H1 (cell line): Measurements from ENCODE around the gene SLC4A8. TPM values are rescaled to one million over a fixed set of nuclear protein-coding genes. Genes with fewer than 3 reads are reported as not detected.

ENCODE experiments used
- CTCF ChIA-PET: fragments of 300-600 bp; sonication (Branson Sonifier 250); formaldehyde crosslinking; loops from one replicate; lab custom pipeline; 2021; ENCODE audit not compliant: partially characterized antibody; lab: Charles Lee
- POLR2A ChIA-PET: fragments of 300-600 bp; sonication (Branson Sonifier 250); formaldehyde crosslinking; loops from one replicate; lab custom pipeline; 2021; ENCODE audit warnings: inconsistent platforms; ENCODE audit not compliant: partially characterized antibody; lab: Charles Lee
- DNase-seq, 2 experiments: peaks; one replicate each; pipeline versions ENCODE4 v3.0.0 to v3.0.0-alpha.2; 2010 to 2022; ENCODE audit warnings: low spot score in 2 of 2, low read depth in 1 of 2, mixed read lengths in 1 of 2
- FAIRE-seq: peaks from 2 replicates; lab custom pipeline; 2011; peaks lifted over from hg19 to GRCh38; lab: Jason Lieb, UNC
- H2AFZ ChIP-seq: 2 replicates; pipeline ENCODE4 v1.8.1; 2012; ENCODE audit warnings: low read length, inconsistent platforms
- H2AK5ac ChIP-seq: 2 replicates; pipeline ENCODE4 v1.6.1; 2013; ENCODE audit warnings: low read depth, low read length
- H2BK120ac ChIP-seq: replicated peaks from 2 replicates; pipeline ENCODE3; 2013; ENCODE audit warnings: low read depth, low read length, inconsistent platforms
- H2BK12ac ChIP-seq: 2 replicates; pipeline ENCODE4 v1.6.1; 2013; ENCODE audit warnings: low read depth, low read length
- H2BK15ac ChIP-seq: 2 replicates; pipeline ENCODE4 v1.6.1; 2013; ENCODE audit warnings: low read length
- H2BK20ac ChIP-seq: 2 replicates; pipeline ENCODE4 v1.6.1; 2013; ENCODE audit warnings: low read length
- H2BK5ac ChIP-seq: 2 replicates; pipeline ENCODE4 v1.6.1; 2013; ENCODE audit warnings: low read depth, low read length
- H3K14ac ChIP-seq: 2 replicates; pipeline ENCODE4 v1.6.1; 2013; ENCODE audit warnings: inconsistent platforms; ENCODE audit not compliant: insufficient read length
- H3K18ac ChIP-seq: 2 replicates; pipeline ENCODE4 v1.6.1; 2013; ENCODE audit warnings: low read length; ENCODE audit errors: extremely low read depth
- H3K23ac ChIP-seq: 2 replicates; pipeline ENCODE4 v1.6.1; 2013; ENCODE audit warnings: inconsistent platforms; ENCODE audit not compliant: insufficient read length
- H3K23me2 ChIP-seq: 2 replicates; pipeline ENCODE4 v1.6.1; 2013; ENCODE audit warnings: low read depth, low read length
- H3K27ac ChIP-seq: 2 replicates; pipeline ENCODE4 v1.6.1; 2011; ENCODE audit warnings: low read depth, low read length, inconsistent platforms
- H3K27me3 ChIP-seq, 4 experiments: replicated peaks in 1 of 4; 1 replicate in 1 of 4; 2 replicates in 3 of 4; pipeline versions ENCODE4 v1.6.1 to v1.8.1; 2011 to 2013; ENCODE audit warnings: low read length in 3 of 4, mild to moderate bottlenecking in 3 of 4, inconsistent platforms in 2 of 4, mixed read lengths in 2 of 4, moderate library complexity in 1 of 4; ENCODE audit not compliant: control insufficient read depth in 3 of 4, insufficient read depth in 3 of 4; ENCODE audit errors: extremely low read depth in 1 of 4
- H3K36me3 ChIP-seq, 4 experiments: 2 replicates each; pipeline versions ENCODE4 v1.6.1 to v1.8.1; 2011 to 2013; ENCODE audit warnings: mild to moderate bottlenecking in 4 of 4, low read length in 3 of 4, moderate library complexity in 2 of 4, control low read depth in 1 of 4, inconsistent platforms in 1 of 4; ENCODE audit not compliant: insufficient read depth in 4 of 4, control insufficient read depth in 2 of 4
- H3K4ac ChIP-seq: replicated peaks from 2 replicates; pipeline ENCODE3; 2013; ENCODE audit warnings: low read length, low read depth, mixed read lengths, inconsistent platforms; ENCODE audit not compliant: insufficient read length
- H3K4me1 ChIP-seq, 4 experiments: replicated peaks in 1 of 4; 1 replicate in 1 of 4; 2 replicates in 3 of 4; pipeline versions ENCODE4 v1.6.1 to v1.8.1; 2011 to 2013; ENCODE audit warnings: low read length in 3 of 4, inconsistent platforms in 2 of 4, mixed read lengths in 1 of 4; ENCODE audit not compliant: insufficient read depth in 4 of 4, control insufficient read depth in 3 of 4
- H3K4me2 ChIP-seq, 2 experiments: 2 replicates each; pipeline versions ENCODE4 v1.6.1 to v1.8.1; 2011 to 2013; ENCODE audit warnings: low read depth in 2 of 2, low read length in 2 of 2, control low read depth in 1 of 2, inconsistent platforms in 1 of 2, mild to moderate bottlenecking in 1 of 2; ENCODE audit not compliant: insufficient read depth in 1 of 2
- H3K4me3 ChIP-seq, 4 experiments: fragments of 200-600, 300-600 bp in 1 of 4; sonication (generic), shearing (Covaris generic), sonication (Bioruptor Twin) in 1 of 4; 2 replicates each; pipeline versions ENCODE4 v1.5.1 to v1.8.1; 2011 to 2016; ENCODE audit warnings: low read length in 4 of 4, low read depth in 3 of 4, control low read depth in 2 of 4, inconsistent platforms in 2 of 4, mild to moderate bottlenecking in 2 of 4, mixed read lengths in 1 of 4, moderate library complexity in 1 of 4; ENCODE audit not compliant: insufficient read depth in 2 of 4; ENCODE audit errors: extremely low read depth in 1 of 4
- H3K56ac ChIP-seq: replicated peaks from 2 replicates; pipeline ENCODE3; 2013; ENCODE audit warnings: low read depth, mild to moderate bottlenecking, mixed read lengths, low read length, inconsistent platforms; ENCODE audit not compliant: insufficient read length
- H3K79me1 ChIP-seq: 2 replicates; pipeline ENCODE4 v1.6.1; 2013; ENCODE audit warnings: low read depth, low read length, control low read depth
- H3K79me2 ChIP-seq, 2 experiments: 2 replicates each; pipeline versions ENCODE4 v1.6.1 to v1.8.1; 2012 to 2013; ENCODE audit warnings: low read length in 2 of 2, mild to moderate bottlenecking in 2 of 2, inconsistent platforms in 1 of 2; ENCODE audit not compliant: insufficient read depth in 2 of 2, control insufficient read depth in 1 of 2
- H3K9ac ChIP-seq, 4 experiments: replicated peaks in 1 of 4; 1 replicate in 1 of 4; 2 replicates in 3 of 4; pipeline versions ENCODE4 v1.6.1 to v1.8.1; 2011 to 2013; ENCODE audit warnings: low read depth in 3 of 4, low read length in 3 of 4, control low read depth in 2 of 4, mild to moderate bottlenecking in 2 of 4, moderate library complexity in 2 of 4, inconsistent platforms in 1 of 4; ENCODE audit errors: extremely low read depth in 1 of 4
- H3K9me3 ChIP-seq, 2 experiments: 2 replicates each; pipeline versions ENCODE4 v1.6.1 to v1.8.1; 2012 to 2013; ENCODE audit warnings: mild to moderate bottlenecking in 2 of 2, moderate library complexity in 2 of 2, control low read depth in 1 of 2, inconsistent platforms in 1 of 2, low read depth in 1 of 2, low read length in 1 of 2, mixed read lengths in 1 of 2; ENCODE audit not compliant: insufficient read depth in 2 of 2
- H4K20me1 ChIP-seq, 2 experiments: replicated peaks in 1 of 2; 2 replicates each; pipeline versions ENCODE3 to v1.8.1; 2011 to 2013; ENCODE audit warnings: inconsistent platforms in 2 of 2, low read length in 2 of 2, mild to moderate bottlenecking in 1 of 2; ENCODE audit not compliant: insufficient read depth in 2 of 2, control insufficient read depth in 1 of 2
- H4K5ac ChIP-seq: 2 replicates; pipeline ENCODE4 v1.6.1; 2013; ENCODE audit warnings: low read length, low read depth, mixed read lengths, inconsistent platforms; ENCODE audit not compliant: insufficient read length
- H4K8ac ChIP-seq: 2 replicates; pipeline ENCODE4 v1.8.0; 2013; ENCODE audit warnings: mild to moderate bottlenecking, moderate library complexity, low read length, inconsistent platforms; ENCODE audit not compliant: insufficient read depth; ENCODE audit errors: extremely low read depth
- H4K91ac ChIP-seq: replicated peaks from 2 replicates; pipeline ENCODE3; 2013; ENCODE audit warnings: low read length, mixed read lengths, inconsistent platforms; ENCODE audit not compliant: insufficient read length
- EZH2 ChIP-seq: fragments of 200-600 bp; sonication (generic); IDR thresholded peaks from 2 replicates; pipeline ENCODE4 v1.7.1; 2012; ENCODE audit warnings: low read depth, mild to moderate bottlenecking, moderate library complexity, low read length, inconsistent platforms; ENCODE audit not compliant: severe bottlenecking
- TAF1 ChIP-seq: IDR thresholded peaks from 2 replicates; pipeline ENCODE4 v1.6.1; 2011; ENCODE audit warnings: mild to moderate bottlenecking, low read depth, low read length
- WGBS, 2 experiments: shearing (Covaris generic) in 1 of 2; methylation state at CpG; one replicate each; pipeline versions ENCODE4 v1.1.6 to v1.1.7; 2013 to 2015; ENCODE audit warnings: low lambda C conversion rate in 2 of 2, mixed read lengths in 2 of 2, inconsistent platforms in 1 of 2, low coverage in 1 of 2, missing lambda C conversion rate in 1 of 2; ENCODE audit not compliant: insufficient replicate concordance in 2 of 2, insufficient coverage in 1 of 2, insufficient read length in 1 of 2; ENCODE audit errors: extremely low coverage in 1 of 2, missing lambda C conversion rate in 1 of 2; 5-methylcytosine and 5-hydroxymethylcytosine counted together
- polyA plus RNA-seq, 7 experiments: library from polyadenylated mRNA; depleted of rRNA in 3 of 7; stranded (reverse) in 5 of 7; unstranded in 2 of 7; fragments of >200 nt in 5 of 7; fragments of 200-250 nt in 2 of 7; gene quantifications; 1 replicate in 5 of 7; 2 replicates in 1 of 7; 4 replicates in 1 of 7; pipeline versions ENCODE4 v1.2.1 to v1.2.3, GENCODE V29; 2011 to 2013; ENCODE audit warnings: missing spikeins in 2 of 7, mixed read lengths in 2 of 7
- total RNA-seq: library from RNA; stranded (reverse); fragmentation: NEBNext Ultra II Directional; extraction: Animal tissue kit (Norgen Biotek cat#: 25700); gene quantifications from 2 replicates; pipeline ENCODE4 v1.2.1, GENCODE V29; 2021

The SLC4A8 gene
- total and polyA plus RNA-seq, 2 of the 8 experiments (the other 6 are each of a cell fraction or from before 2014, with no cell fraction given) = 11.2 to 13.4 TPM

GRCh38 chr12:51450806-51451205, 26.2 kb downstream of the SLC4A8 start:
- Histone ChIP-seq H2BK12ac (no peak overlapping the region; the same call in 1 of the 2 replicates), H3K4me2 (no peak overlapping the region), H4K8ac (no peak overlapping the region), H4K5ac (no peak overlapping the region), H3K4ac (no peak overlapping the region), H3K56ac (no peak overlapping the region), H3K79me1 (no peaks in the 10 kb centered on the region; the same call in 1 of the 2 replicates), H3K9ac (no peak overlapping the region), H3K27ac (no peak overlapping the region), H3K18ac (no peak overlapping the region), H4K20me1 (no peaks in the 10 kb centered on the region), H2AK5ac (no peak overlapping the region), H3K4me3 (no peak overlapping the region), H3K23me2 (peaks cover 5% of the 10 kb centered on the region; the same call in 1 of the 2 replicates), H3K4me1 (peaks cover 2 to 8% (median 7%) of the 10 kb centered on the region in 4 experiments; a peak in 5 of 7 replicates), H4K91ac (no peak overlapping the region), H3K36me3 (0 out of 8 replicates have a peak, but pooled peaks cover 0 to 6% (median 0%) of the 10 kb centered on the region in 4 experiments), H2BK120ac (no peak overlapping the region), H2AFZ (no peak overlapping the region), H3K23ac (no peak overlapping the region), H2BK20ac (no peak overlapping the region), H2BK5ac (no peak overlapping the region), H3K9me3 (no peaks in the 10 kb centered on the region), H3K79me2 (no peaks in the 10 kb centered on the region), H3K27me3 (no peaks in the 10 kb centered on the region), H2BK15ac (no peak overlapping the region), H3K14ac (no peak overlapping the region)
- no peak for DNase-seq
- WGBS, 2 experiments = 87% methylated on average over 11 of the region's 11 CpGs; no CpG with 5 or more reads in 1 of the 2 experiments
- no peak for FAIRE-seq
- TF ChIP-seq EZH2 (no peak), TAF1 (no peak)
- ChIA-PET POLR2A (no interaction called here), CTCF (interaction anchor here (0.6 to 1.6 kb wide), 3 partner anchors 17 to 30 kb away, joined by 3 to 5 read pairs (median 3); no protein-coding TSS in a partner anchor)
